ENCODE measurements around the gene HMG20A. TPM values are rescaled to one million over a fixed set of nuclear protein-coding genes. Genes with fewer than 3 reads are reported as not detected.

Gene HMG20A
- total and polyA plus RNA-seq, 10 of the 15 experiments (the other 5 are each of a cell fraction or from before 2014, with no cell fraction given) = 30.0 to 98.7 (median 46.8) TPM

DNA sequence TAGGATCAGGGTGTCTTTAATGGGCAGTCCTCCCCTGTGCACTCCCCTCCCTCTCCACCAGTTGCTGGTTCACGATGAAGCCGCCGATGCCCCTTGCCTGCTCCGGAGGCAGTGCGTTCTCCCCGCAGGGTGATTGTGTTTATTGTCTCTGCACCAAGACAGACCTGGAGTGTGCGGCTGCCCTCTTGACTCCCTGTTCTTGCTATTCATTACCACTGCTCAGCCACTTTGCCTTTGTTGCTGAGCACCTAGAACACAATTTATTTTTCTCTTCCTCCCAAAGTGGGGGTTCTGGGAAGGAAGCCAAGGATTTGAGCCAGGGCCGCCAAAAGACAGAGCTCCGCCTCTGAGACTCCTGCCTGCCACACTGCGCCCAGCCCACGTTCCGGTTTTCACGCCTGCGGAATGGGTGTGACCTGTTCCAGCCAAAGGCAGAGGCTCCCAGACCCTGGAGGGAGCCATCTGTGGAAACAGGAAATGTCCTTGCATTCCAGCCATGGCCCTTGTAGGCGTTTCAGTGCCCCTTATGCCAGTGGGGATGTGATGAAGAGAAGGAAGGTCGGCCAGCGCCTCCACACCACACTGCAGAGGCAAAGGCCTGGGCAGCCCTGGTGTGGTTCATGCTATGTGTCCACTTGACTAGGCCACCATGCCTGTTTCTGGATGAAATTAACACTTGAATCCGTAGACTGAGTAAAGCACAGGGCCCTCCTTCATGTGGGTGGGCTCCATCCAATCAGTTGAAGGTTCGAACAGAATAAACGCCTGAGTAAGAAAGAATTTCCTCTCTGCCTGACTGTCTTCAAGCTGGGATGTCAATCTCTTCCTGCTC, 85.8 kb downstream of the HMG20A start:
- no peak overlapping the region for H2AFZ ChIP-seq (ENCODE audit: control insufficient read depth, low read depth, low read length)
- intact Hi-C loops (cut with micrococcal nuclease; ENCODE audit: unreplicated experiment) (no loop called here), in situ Hi-C loops (cut with MboI) (no loop called here)
- ChIA-PET POLR2A (interaction anchor here (0.6 kb wide), 1 partner anchor 341 kb away, joined by 3 read pairs; no protein-coding TSS in a partner anchor), SMC1A (ENCODE audit: uncharacterized antibody, unreplicated experiment) (interaction anchor here (1.2 to 1.6 kb wide), 5 partner anchors 10 to 388 kb away, joined by 3 to 6 read pairs (median 3); no protein-coding TSS in a partner anchor), CTCF (interaction anchor here (1.8 to 4.8 kb wide), 2 partner anchors 9 to 320 kb away, joined by 5 to 29 read pairs; no protein-coding TSS in a partner anchor), RAD21 (ENCODE audit: unreplicated experiment) (interaction anchor here (1.1 kb wide), 1 partner anchor 317 kb away, joined by 3 read pairs; no protein-coding TSS in a partner anchor)
- peaks cover 22% of the 10 kb centered on the region for H3K4me1 ChIP-seq (ENCODE audit: control insufficient read depth, insufficient read depth, low read length)
- no peaks in the 10 kb centered on the region for H3K9me3 ChIP-seq (replicated peaks; ENCODE audit: control insufficient read depth, insufficient read depth, low read length)
- BruUV-seq (replicated peaks) = no TSS peak
- H3K79me2 ChIP-seq (ENCODE audit: control insufficient read depth, insufficient read depth, low read length) = no peaks in the 10 kb centered on the region
- DNase-seq (ENCODE audit: low read depth, low spot score) = no peak
- H3K27me3 ChIP-seq (replicated peaks in 1 of 2; ENCODE audit: control insufficient read depth in 2 of 2, insufficient read depth in 2 of 2, low read length in 1 of 2) = no peaks in the 10 kb centered on the region
- 94% methylated on average over 20 of the region's 20 CpGs for WGBS (ENCODE audit: insufficient coverage, insufficient replicate concordance, low lambda C conversion rate, missing lambda C conversion rate)
- no peak overlapping the region for H3K4me3 ChIP-seq
- no peak for ATAC-seq
- no peak for FAIRE-seq
- H4K20me1 ChIP-seq (ENCODE audit: control insufficient read depth, insufficient read depth) = no peaks in the 10 kb centered on the region
- H3K36me3 ChIP-seq (ENCODE audit: control insufficient read depth in 2 of 2, insufficient read depth in 2 of 2, low read length in 1 of 2) = no peaks in the 10 kb centered on the region
- H3K4me2 ChIP-seq (ENCODE audit: control insufficient read depth, insufficient read depth) = no peak overlapping the region
- no peak overlapping the region for H3K9ac ChIP-seq (ENCODE audit: control insufficient read depth, insufficient read depth, low read length)
- H3K27ac ChIP-seq (ENCODE audit: control insufficient read depth, insufficient read depth) = no peak overlapping the region
- no peak for TF ChIP-seq NRF1 (conservative IDR thresholded peaks at IDR 0.05; ENCODE audit: low read depth, low read length)
- TF ChIP-seq ZNF622 (IDR thresholded peaks at IDR 0.05) = no peak
- TF ChIP-seq SREBF1 (IDR thresholded peaks at IDR 0.05; ENCODE audit: low read length) = no peak
- TF ChIP-seq IRF3 (IDR thresholded peaks at IDR 0.05) = no peak
- no peak for TF ChIP-seq WRNIP1 (IDR thresholded peaks at IDR 0.05; ENCODE audit: borderline replicate concordance, low read depth, low read length)
- TF ChIP-seq, protein P1, sequence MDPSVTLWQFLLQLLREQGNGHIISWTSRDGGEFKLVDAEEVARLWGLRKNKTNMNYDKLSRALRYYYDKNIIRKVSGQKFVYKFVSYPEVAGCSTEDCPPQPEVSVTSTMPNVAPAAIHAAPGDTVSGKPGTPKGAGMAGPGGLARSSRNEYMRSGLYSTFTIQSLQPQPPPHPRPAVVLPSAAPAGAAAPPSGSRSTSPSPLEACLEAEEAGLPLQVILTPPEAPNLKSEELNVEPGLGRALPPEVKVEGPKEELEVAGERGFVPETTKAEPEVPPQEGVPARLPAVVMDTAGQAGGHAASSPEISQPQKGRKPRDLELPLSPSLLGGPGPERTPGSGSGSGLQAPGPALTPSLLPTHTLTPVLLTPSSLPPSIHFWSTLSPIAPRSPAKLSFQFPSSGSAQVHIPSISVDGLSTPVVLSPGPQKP (IDR thresholded peaks at IDR 0.05; ENCODE audit: low read depth, low read length) = no peak
- TF ChIP-seq CHD1 (IDR thresholded peaks at IDR 0.05; ENCODE audit: low read depth, low read length) = no peak
- TF ChIP-seq LARP7 (IDR thresholded peaks at IDR 0.05) = no peak
- TF ChIP-seq ETV6 (conservative IDR thresholded peaks at IDR 0.05 in 1 of 2, IDR thresholded peaks at IDR 0.05 in 1 of 2; ENCODE audit: borderline replicate concordance in 1 of 2, low read depth in 1 of 2) = no peak
- no peak for TF ChIP-seq KDM1A (IDR thresholded peaks at IDR 0.05; ENCODE audit: borderline replicate concordance)
- TF ChIP-seq ZBTB40 (IDR thresholded peaks at IDR 0.05; ENCODE audit: borderline replicate concordance) = no peak
- no peak for TF ChIP-seq RFX5 (IDR thresholded peaks at IDR 0.05; ENCODE audit: low read depth, low read length)
- TF ChIP-seq POLR2AphosphoS5 (IDR thresholded peaks at IDR 0.05; ENCODE audit: low read length) = no peak
- TF ChIP-seq SIN3A (IDR thresholded peaks at IDR 0.05; ENCODE audit: low read depth, low read length) = no peak
- TF ChIP-seq MEF2A (IDR thresholded peaks at IDR 0.05; ENCODE audit: insufficient read depth, low read depth, low read length) = no peak
- no peak for TF ChIP-seq MYB (IDR thresholded peaks at IDR 0.05; ENCODE audit: borderline replicate concordance, low read depth, low read length)
- no peak for TF ChIP-seq NFXL1 (IDR thresholded peaks at IDR 0.05; ENCODE audit: borderline replicate concordance)
- no peak for TF ChIP-seq TAF1 (IDR thresholded peaks at IDR 0.05; ENCODE audit: borderline replicate concordance, low read depth, low read length)
- no peak for TF ChIP-seq PML (IDR thresholded peaks at IDR 0.05; ENCODE audit: low read length)
